GM23338 (cell line): ENCODE results near the gene RIC3.

Experiments
- EZH2 ChIP-seq: fragments of 200-600 bp; sonication (generic); IDR thresholded peaks from one replicate; pipeline ENCODE4 v1.8.0; 2017; ENCODE audit warnings: antibody characterized with exemption, mild to moderate bottlenecking, low read depth; ENCODE audit not compliant: unreplicated experiment
- EZH2phosphoT487 ChIP-seq: fragments of 200-600 bp; sonication (generic); IDR thresholded peaks from one replicate; pipeline ENCODE4 v1.8.1; 2018; ENCODE audit warnings: antibody characterized with exemption; ENCODE audit not compliant: unreplicated experiment
- JUNB ChIP-seq: IDR thresholded peaks from one replicate; pipeline ENCODE4 v1.6.1; 2016; ENCODE audit warnings: antibody characterized with exemption; ENCODE audit not compliant: unreplicated experiment
- TF ChIP-seq, protein P1 (sequence below), 2 experiments: fragments of 200-600 bp in 1 of 2; sonication (generic) in 1 of 2; conservative IDR thresholded peaks; 2 replicates each; pipeline versions ENCODE4 v1.5.1 to v1.6.1; 2016 to 2017; ENCODE audit warnings: antibody characterized with exemption in 2 of 2, low read depth in 2 of 2, mild to moderate bottlenecking in 2 of 2, moderate library complexity in 1 of 2
- TF ChIP-seq, protein P2 (sequence below): fragments of 250-450 bp; sonication (Bioruptor Pico); IDR thresholded peaks from 2 replicates; pipeline ENCODE4 v1.5.0; 2020; ENCODE audit warnings: mild to moderate bottlenecking, moderate library complexity

DNA sequence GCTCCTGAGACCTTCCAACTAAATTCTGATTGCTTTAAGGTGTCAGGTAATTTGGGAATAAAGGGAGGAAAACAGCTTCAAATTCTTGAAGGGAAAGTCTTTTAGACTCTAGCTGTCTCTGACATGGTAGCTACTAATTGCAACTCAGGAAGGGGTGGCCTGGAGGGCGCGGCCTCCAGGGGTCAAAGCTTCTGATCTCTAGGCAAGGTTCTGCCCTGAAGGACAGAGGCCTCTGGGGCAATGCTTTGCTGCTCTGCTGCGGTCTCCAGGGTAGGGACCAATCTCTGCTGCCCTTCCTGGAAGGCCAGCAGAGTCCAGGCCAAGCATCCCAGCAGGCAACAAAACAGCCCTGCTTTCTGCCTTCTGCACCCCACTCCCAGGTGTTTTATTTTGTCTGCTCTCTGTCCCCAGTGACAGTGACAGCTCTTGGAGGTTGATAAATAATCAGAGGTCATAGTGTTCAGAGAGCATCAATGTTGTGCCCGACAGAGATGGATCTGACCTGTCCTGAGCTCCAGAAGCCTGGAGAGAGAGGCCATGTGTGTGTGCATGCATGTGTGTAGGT, 89.6 kb downstream of the RIC3 start:
- TF ChIP-seq, protein P1, sequence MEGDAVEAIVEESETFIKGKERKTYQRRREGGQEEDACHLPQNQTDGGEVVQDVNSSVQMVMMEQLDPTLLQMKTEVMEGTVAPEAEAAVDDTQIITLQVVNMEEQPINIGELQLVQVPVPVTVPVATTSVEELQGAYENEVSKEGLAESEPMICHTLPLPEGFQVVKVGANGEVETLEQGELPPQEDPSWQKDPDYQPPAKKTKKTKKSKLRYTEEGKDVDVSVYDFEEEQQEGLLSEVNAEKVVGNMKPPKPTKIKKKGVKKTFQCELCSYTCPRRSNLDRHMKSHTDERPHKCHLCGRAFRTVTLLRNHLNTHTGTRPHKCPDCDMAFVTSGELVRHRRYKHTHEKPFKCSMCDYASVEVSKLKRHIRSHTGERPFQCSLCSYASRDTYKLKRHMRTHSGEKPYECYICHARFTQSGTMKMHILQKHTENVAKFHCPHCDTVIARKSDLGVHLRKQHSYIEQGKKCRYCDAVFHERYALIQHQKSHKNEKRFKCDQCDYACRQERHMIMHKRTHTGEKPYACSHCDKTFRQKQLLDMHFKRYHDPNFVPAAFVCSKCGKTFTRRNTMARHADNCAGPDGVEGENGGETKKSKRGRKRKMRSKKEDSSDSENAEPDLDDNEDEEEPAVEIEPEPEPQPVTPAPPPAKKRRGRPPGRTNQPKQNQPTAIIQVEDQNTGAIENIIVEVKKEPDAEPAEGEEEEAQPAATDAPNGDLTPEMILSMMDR (conservative IDR thresholded peaks at IDR 0.05; ENCODE audit: low read depth in 2 of 2): no peak
- TF ChIP-seq EZH2phosphoT487: no peak
- no peak for TF ChIP-seq EZH2
- TF ChIP-seq, protein P2, sequence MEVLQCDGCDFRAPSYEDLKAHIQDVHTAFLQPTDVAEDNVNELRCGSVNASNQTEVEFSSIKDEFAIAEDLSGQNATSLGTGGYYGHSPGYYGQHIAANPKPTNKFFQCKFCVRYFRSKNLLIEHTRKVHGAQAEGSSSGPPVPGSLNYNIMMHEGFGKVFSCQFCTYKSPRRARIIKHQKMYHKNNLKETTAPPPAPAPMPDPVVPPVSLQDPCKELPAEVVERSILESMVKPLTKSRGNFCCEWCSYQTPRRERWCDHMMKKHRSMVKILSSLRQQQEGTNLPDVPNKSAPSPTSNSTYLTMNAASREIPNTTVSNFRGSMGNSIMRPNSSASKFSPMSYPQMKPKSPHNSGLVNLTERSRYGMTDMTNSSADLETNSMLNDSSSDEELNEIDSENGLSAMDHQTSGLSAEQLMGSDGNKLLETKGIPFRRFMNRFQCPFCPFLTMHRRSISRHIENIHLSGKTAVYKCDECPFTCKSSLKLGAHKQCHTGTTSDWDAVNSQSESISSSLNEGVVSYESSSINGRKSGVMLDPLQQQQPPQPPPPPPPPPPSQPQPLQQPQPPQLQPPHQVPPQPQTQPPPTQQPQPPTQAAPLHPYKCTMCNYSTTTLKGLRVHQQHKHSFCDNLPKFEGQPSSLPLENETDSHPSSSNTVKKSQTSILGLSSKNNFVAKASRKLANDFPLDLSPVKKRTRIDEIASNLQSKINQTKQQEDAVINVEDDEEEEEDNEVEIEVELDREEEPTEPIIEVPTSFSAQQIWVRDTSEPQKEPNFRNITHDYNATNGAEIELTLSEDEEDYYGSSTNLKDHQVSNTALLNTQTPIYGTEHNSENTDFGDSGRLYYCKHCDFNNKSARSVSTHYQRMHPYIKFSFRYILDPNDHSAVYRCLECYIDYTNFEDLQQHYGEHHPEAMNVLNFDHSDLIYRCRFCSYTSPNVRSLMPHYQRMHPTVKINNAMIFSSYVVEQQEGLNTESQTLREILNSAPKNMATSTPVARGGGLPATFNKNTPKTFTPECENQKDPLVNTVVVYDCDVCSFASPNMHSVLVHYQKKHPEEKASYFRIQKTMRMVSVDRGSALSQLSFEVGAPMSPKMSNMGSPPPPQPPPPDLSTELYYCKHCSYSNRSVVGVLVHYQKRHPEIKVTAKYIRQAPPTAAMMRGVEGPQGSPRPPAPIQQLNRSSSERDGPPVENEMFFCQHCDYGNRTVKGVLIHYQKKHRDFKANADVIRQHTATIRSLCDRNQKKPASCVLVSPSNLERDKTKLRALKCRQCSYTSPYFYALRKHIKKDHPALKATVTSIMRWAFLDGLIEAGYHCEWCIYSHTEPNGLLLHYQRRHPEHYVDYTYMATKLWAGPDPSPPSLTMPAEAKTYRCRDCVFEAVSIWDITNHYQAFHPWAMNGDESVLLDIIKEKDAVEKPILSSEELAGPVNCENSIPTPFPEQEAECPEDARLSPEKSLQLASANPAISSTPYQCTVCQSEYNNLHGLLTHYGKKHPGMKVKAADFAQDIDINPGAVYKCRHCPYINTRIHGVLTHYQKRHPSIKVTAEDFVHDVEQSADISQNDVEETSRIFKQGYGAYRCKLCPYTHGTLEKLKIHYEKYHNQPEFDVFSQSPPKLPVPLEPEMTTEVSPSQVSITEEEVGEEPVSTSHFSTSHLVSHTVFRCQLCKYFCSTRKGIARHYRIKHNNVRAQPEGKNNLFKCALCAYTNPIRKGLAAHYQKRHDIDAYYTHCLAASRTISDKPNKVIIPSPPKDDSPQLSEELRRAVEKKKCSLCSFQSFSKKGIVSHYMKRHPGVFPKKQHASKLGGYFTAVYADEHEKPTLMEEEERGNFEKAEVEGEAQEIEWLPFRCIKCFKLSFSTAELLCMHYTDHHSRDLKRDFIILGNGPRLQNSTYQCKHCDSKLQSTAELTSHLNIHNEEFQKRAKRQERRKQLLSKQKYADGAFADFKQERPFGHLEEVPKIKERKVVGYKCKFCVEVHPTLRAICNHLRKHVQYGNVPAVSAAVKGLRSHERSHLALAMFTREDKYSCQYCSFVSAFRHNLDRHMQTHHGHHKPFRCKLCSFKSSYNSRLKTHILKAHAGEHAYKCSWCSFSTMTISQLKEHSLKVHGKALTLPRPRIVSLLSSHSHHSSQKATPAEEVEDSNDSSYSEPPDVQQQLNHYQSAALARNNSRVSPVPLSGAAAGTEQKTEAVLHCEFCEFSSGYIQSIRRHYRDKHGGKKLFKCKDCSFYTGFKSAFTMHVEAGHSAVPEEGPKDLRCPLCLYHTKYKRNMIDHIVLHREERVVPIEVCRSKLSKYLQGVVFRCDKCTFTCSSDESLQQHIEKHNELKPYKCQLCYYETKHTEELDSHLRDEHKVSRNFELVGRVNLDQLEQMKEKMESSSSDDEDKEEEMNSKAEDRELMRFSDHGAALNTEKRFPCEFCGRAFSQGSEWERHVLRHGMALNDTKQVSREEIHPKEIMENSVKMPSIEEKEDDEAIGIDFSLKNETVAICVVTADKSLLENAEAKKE (CRISPR knock-in tag): no peak
- TF ChIP-seq JUNB: no peak
